GM18858 (cell line): ENCODE data around the gene CAPN13.

Experiments used
- ATAC-seq: cut with Tn5 transposase; IDR thresholded peaks from one replicate; pipeline ENCODE4 v1.9.1; 2021; ENCODE audit not compliant: unreplicated experiment

CAPN13 gene

GRCh38 chr2:30786923-30787685 is 20.1 kb downstream of the CAPN13 start:
- no peak for ATAC-seq

DNA sequence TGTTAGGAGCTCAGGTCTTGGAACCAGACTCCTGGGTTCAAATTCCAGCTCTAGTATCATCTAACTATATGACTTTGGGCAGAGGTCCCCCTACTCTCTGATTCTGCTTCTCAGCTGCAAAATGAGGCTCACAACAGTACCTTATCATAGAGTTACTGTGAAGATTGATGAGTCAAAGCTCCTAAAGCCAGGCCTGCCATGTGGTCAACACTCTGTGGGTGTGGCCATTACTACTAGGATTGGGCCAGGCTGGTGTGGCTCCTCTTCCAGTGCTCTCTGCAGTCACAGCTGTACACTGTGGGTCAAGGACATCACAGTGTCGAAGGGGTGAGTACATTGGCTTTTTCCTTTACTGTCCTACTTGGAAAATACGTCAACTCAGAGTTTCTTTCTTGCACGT is 22.6 kb downstream of the CAPN13 start:
- no peak for ATAC-seq

- no peak for ATAC-seq
These were observed 25.2 kb downstream of the CAPN13 start for GRCh38 chr2:30781961-30782533.

- ATAC-seq: no peak
These were observed 25.8 kb downstream of the CAPN13 start for GRCh38 chr2:30781451-30781850.

- ATAC-seq: no peak
These were observed 26.4 kb downstream of the CAPN13 start for GRCh38 chr2:30780776-30781330.

DNA sequence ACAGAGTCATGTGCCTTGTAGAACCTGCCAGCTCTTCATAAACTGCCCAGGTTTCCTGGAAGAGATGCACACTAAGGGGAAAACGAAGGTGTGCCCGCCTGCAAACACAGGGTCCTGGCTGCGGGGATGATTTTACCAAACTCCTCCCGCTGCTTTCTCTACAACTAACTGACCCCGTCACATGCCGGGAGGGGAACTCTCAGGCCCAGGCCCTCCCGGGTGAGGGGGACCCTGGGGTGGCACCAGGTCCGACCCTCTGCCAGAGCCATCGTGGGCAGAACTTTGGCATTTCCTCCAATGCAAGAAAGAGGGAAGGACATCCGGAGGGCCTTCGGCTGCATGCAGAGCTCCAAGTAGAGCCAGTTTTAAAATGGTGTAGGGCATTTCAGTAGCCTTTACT is 28.6 kb downstream of the CAPN13 start:
- no peak for ATAC-seq

DNA sequence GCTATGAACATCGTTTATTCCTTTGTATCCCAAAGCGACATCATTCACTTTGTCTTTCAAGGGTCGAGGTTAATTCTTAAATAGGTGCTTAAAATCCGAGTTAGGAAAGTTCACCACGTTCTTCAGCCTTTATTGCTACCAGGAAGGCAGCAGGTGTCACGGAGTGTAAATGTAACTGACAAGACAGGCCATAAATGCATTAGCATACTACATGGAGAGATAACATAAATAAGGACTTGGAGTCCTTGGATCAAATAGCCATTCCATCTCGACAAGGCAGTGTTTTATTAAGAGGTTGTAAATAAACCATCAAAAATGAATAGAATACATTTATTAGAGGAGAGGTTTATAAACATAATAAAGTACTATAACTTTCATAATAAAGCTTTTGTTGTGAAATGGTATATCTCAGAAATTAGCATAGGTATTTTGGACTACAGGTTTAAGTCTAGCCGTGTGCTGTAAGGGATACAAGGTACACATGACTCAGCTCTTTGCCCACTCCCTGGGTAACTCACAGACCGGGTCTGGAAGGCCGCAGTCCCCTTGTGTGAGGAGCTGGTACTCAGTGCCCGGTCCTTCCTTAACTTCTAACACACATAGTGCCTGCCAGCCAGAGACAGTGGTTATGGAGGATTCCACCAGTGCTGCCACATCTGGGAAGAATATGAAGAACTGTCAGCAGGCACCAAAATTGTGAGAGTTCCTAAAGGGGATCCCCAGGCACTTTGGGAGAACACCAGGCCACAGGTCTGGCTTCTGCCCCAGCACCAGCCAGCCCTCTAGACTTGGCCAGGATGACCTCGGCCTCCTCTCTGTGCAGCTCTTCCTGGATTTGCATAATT is 29.4 kb downstream of the CAPN13 start:
- ATAC-seq: no peak

GRCh38 chr2:30776831-30777635 is 30.2 kb downstream of the CAPN13 start:
- ATAC-seq: no peak

DNA sequence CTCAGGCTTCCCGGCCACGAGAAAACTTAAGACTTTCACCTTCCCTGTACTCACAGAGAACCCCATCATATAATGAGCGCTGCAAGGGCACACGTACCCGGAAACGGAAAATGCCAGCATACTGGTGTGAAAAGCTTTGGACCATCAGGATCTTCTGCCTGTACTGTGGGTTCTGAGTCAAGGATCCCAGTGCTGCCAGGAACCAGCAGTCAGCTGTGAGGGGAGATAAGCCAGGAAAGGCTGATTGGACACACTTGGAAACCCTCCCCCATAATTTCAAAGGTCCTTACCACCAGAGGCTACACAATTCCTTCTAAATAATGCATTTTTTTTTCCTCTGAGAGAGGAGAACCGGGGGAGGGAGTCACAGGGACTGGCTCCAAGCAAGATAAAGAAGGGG is 31.4 kb downstream of the CAPN13 start:
- ATAC-seq: no peak

- no peak for ATAC-seq
These were observed 35.1 kb downstream of the CAPN13 start for GRCh38 chr2:30772021-30772705.

GRCh38 chr2:30770816-30771576 is 36.2 kb downstream of the CAPN13 start:
- no peak for ATAC-seq

- no peak for ATAC-seq
These were observed 37.3 kb downstream of the CAPN13 start for GRCh38 chr2:30769891-30770462.

GRCh38 chr2:30769481-30769780 is 37.8 kb downstream of the CAPN13 start:
- ATAC-seq: no peak

- ATAC-seq: no peak
These were observed 38.4 kb downstream of the CAPN13 start for GRCh38 chr2:30768708-30769480.

DNA sequence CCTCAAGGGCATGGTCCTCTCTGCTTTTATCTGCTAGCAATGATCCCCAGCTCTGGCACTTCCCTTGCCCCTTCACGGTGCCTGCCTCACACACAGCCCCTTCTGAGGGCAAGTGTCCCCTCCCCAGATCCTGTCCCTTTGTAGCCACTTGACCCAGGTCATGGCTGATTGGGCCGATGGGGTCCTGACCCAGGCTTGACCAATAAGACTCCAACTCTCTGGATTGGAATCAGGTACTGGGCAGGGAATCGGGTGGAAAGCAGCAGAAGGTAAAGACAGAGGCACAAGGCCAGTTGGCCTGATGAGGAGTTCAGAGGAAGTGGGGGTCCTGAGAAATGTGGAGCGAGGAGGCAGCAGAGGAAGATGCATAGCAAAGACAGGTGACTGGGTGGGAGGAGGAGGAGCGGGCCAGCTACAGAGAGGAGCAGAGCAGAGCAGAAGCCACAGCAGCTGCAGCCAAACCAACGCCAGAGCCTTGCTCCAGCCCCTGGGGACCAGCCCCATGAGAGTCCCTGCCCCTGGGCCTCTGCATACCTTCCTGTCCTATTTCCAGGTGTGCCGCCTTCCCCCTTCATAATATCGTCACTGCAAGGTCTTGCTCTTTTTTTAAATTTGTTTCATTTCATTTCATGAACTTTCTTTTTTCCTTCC is 39.1 kb downstream of the CAPN13 start:
- no peak for ATAC-seq

- no peak for ATAC-seq
These were observed 40.6 kb downstream of the CAPN13 start for GRCh38 chr2:30766666-30767065.

- ATAC-seq: no peak
These were observed 41.3 kb downstream of the CAPN13 start for GRCh38 chr2:30765876-30766470.

DNA sequence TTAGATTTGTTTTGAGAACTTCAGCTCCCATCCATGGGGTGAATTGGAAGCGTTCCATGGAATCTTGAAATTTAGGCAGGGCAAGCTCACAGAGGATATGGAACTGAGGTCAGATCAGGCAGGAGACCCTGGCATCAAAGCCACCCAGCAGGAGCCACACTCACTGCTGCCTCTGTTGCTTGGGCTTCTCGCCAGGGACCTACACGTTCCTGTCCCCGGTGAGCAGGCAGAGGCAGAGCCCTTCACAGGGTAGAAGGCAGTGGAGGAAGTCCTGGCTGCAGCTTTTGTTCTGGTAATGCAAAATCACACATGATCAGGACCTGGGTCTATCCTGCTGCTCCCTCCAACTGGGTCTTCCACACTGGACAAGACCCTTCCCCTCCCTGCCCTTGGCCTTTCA is 42.1 kb downstream of the CAPN13 start:
- ATAC-seq: no peak
